Measurements from ENCODE around the gene PCDH19.

DNA sequence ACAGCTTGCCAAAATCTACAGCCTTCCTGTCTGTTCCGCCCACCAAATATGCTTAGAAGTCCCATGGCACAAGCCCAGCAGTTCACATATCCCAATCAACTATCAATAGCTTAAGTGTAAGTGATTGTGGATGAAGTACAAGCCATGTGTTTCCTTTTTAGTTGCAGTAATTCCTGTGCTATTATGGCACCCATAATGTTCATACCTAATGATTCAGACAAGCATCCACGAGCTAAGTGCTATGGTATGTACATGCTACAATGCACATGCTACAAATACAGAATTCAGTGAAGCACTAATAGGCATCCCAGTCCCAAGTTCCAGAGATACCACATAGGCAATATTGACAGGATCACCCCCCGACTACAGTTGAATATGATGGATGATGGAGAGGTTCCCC is 94.5 kb downstream of the PCDH19 start:
- TF ChIP-seq, protein P1, sequence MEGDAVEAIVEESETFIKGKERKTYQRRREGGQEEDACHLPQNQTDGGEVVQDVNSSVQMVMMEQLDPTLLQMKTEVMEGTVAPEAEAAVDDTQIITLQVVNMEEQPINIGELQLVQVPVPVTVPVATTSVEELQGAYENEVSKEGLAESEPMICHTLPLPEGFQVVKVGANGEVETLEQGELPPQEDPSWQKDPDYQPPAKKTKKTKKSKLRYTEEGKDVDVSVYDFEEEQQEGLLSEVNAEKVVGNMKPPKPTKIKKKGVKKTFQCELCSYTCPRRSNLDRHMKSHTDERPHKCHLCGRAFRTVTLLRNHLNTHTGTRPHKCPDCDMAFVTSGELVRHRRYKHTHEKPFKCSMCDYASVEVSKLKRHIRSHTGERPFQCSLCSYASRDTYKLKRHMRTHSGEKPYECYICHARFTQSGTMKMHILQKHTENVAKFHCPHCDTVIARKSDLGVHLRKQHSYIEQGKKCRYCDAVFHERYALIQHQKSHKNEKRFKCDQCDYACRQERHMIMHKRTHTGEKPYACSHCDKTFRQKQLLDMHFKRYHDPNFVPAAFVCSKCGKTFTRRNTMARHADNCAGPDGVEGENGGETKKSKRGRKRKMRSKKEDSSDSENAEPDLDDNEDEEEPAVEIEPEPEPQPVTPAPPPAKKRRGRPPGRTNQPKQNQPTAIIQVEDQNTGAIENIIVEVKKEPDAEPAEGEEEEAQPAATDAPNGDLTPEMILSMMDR (IDR thresholded peaks at IDR 0.05; ENCODE audit: poor library complexity): no peak
- no peak for TF ChIP-seq EZH2 (IDR thresholded peaks at IDR 0.05; ENCODE audit: borderline replicate concordance)
